Parathyroid adenoma (tissue), 2 donors: ENCODE data around the gene CXXC5.
"Not testable (repeated sequence)": the region's sequence is repeated elsewhere in the genome, so short reads cannot be mapped to it uniquely, and the experiment has no call there.

Source experiments
- H2AFZ ChIP-seq: fragments of 300-600 bp; sonication (generic); one replicate; pipeline ENCODE4 v1.7.0; 2017; ENCODE audit warnings: antibody characterized with exemption, mild to moderate bottlenecking
- H3K27ac ChIP-seq: fragments of 300-600 bp; sonication (generic); one replicate; pipeline ENCODE4 v1.7.0; 2017
- H3K27me3 ChIP-seq: fragments of 300-600 bp; sonication (generic); one replicate; pipeline ENCODE4 v1.7.0; 2017; ENCODE audit warnings: low read length; ENCODE audit not compliant: control insufficient read depth, insufficient read depth
- H3K36me3 ChIP-seq: fragments of 300-600 bp; sonication (generic); one replicate; pipeline ENCODE4 v1.7.0; 2017; ENCODE audit warnings: low read length; ENCODE audit not compliant: control insufficient read depth, insufficient read depth
- H3K4me1 ChIP-seq: fragments of 300-600 bp; sonication (generic); one replicate; pipeline ENCODE4 v1.7.0; 2017; ENCODE audit warnings: control low read depth
- H3K4me2 ChIP-seq: fragments of 300-600 bp; sonication (generic); one replicate; pipeline ENCODE4 v1.7.0; 2017; ENCODE audit warnings: low read length
- H3K4me3 ChIP-seq: fragments of 300-600 bp; sonication (generic); one replicate; pipeline ENCODE4 v1.7.0; 2017; ENCODE audit warnings: low read depth, low read length
- H3K79me2 ChIP-seq: fragments of 300-600 bp; sonication (generic); one replicate; pipeline ENCODE4 v1.7.0; 2017; ENCODE audit warnings: control low read depth
- H3K9ac ChIP-seq: fragments of 300-600 bp; sonication (generic); one replicate; pipeline ENCODE4 v1.7.0; 2017; ENCODE audit warnings: mild to moderate bottlenecking
- H3K9me3 ChIP-seq: fragments of 300-600 bp; sonication (generic); one replicate; pipeline ENCODE4 v1.7.0; 2017; ENCODE audit warnings: low read length; ENCODE audit not compliant: control insufficient read depth
- CTCF ChIP-seq: fragments of 300-600 bp; sonication (generic); IDR thresholded peaks from one replicate; pipeline ENCODE4 v1.7.0; 2017; ENCODE audit warnings: antibody characterized with exemption, mild to moderate bottlenecking
- donor health status: primary hyperparathyroidism.

CXXC5 gene

GRCh38 chr5:139605887-139606286 is 42.3 kb upstream of the CXXC5 start:
- Histone ChIP-seq H3K4me3 (no peak overlapping the region), H3K27me3 (no peaks in the 10 kb centered on the region), H3K36me3 (no peaks in the 10 kb centered on the region), H3K27ac (no peak overlapping the region), H3K4me1 (no peaks in the 10 kb centered on the region), H2AFZ (no peak overlapping the region), H3K4me2 (no peak overlapping the region), H3K9ac (no peak overlapping the region), H3K79me2 (peaks cover 39% of the 10 kb centered on the region), H3K9me3 (no peaks in the 10 kb centered on the region)
- TF ChIP-seq CTCF = no peak

GRCh38 chr5:139611703-139612584 is 36.2 kb upstream of the CXXC5 start:
- Histone ChIP-seq H3K36me3 (no peaks in the 10 kb centered on the region), H3K27ac (no peak overlapping the region)

GRCh38 chr5:139619861-139620260 is 28.3 kb upstream of the CXXC5 start:
- Histone ChIP-seq H3K9me3 (no peaks in the 10 kb centered on the region), H3K9ac (no peak overlapping the region), H3K4me2 (no peak overlapping the region), H3K27ac (no peak overlapping the region), H3K79me2 (no peaks in the 10 kb centered on the region), H3K27me3 (no peaks in the 10 kb centered on the region), H3K4me1 (no peaks in the 10 kb centered on the region), H3K36me3 (no peaks in the 10 kb centered on the region), H3K4me3 (no peak overlapping the region), H2AFZ (no peak overlapping the region)
- TF ChIP-seq CTCF = no peak

More at GRCh38 chr5:139611703-139612584, 36.2 kb upstream of the CXXC5 start:
- H3K27me3 ChIP-seq = no peaks in the 10 kb centered on the region
- no peak overlapping the region for H3K4me2 ChIP-seq
- no peak overlapping the region for H3K4me3 ChIP-seq
- no peak for TF ChIP-seq CTCF
- no peaks in the 10 kb centered on the region for H3K9me3 ChIP-seq
- H3K79me2 ChIP-seq = peaks cover 8% of the 10 kb centered on the region
- H3K4me1 ChIP-seq = peaks cover 2% of the 10 kb centered on the region
- no peak overlapping the region for H3K9ac ChIP-seq
- H2AFZ ChIP-seq = no peak overlapping the region

- H2AFZ ChIP-seq, H3K27ac ChIP-seq, H3K4me2 ChIP-seq, H3K4me1 ChIP-seq, H3K27me3 ChIP-seq, H3K9ac ChIP-seq, H3K9me3 ChIP-seq, H3K79me2 ChIP-seq, H3K36me3 ChIP-seq, H3K4me3 ChIP-seq: not testable (repeated sequence)
These were observed 22.8 kb upstream of the CXXC5 start for GRCh38 chr5:139625398-139625797.

GRCh38 chr5:139630855-139631254 is 17.3 kb upstream of the CXXC5 start:
- TF ChIP-seq CTCF = no peak
- H3K36me3 ChIP-seq = no peaks in the 10 kb centered on the region

More at GRCh38 chr5:139630855-139631254, 17.3 kb upstream of the CXXC5 start:
- no peaks in the 10 kb centered on the region for H3K27me3 ChIP-seq
- no peak overlapping the region for H2AFZ ChIP-seq
- H3K9ac ChIP-seq = no peak overlapping the region
- H3K4me3 ChIP-seq = no peak overlapping the region
- no peak overlapping the region for H3K27ac ChIP-seq
- H3K4me1 ChIP-seq = peaks cover 10% of the 10 kb centered on the region
- no peaks in the 10 kb centered on the region for H3K9me3 ChIP-seq
- H3K79me2 ChIP-seq = peaks cover 11% of the 10 kb centered on the region
- H3K4me2 ChIP-seq = no peak overlapping the region
